Neural cell (in vitro differentiated cells): ENCODE results near the gene MINDY4.

ENCODE experiments used
- EZH2 ChIP-seq: fragments of 200-600, 300-800 bp; shearing (Covaris generic), sonication (generic); IDR thresholded peaks from 2 replicates; pipeline ENCODE4 v1.6.1; 2014; ENCODE audit warnings: antibody characterized with exemption, low read length, borderline replicate concordance, mild to moderate bottlenecking; ENCODE audit not compliant: insufficient read depth, poor library complexity, severe bottlenecking
- MXI1 ChIP-seq: fragments of 450-650 bp; conservative IDR thresholded peaks from 2 replicates; pipeline ENCODE4 v1.6.1; 2014; ENCODE audit warnings: antibody characterized with exemption, mild to moderate bottlenecking; ENCODE audit not compliant: poor library complexity, severe bottlenecking
- POLR2AphosphoS5 ChIP-seq: IDR thresholded peaks from 2 replicates; pipeline ENCODE4 v1.6.1; 2012
- RAD21 ChIP-seq: fragments of 450-650 bp; conservative IDR thresholded peaks from 2 replicates; pipeline ENCODE4 v1.6.1; 2014; ENCODE audit warnings: antibody characterized with exemption, mild to moderate bottlenecking, moderate library complexity
- TAF1 ChIP-seq: IDR thresholded peaks from 2 replicates; pipeline ENCODE4 v1.6.1; 2012; ENCODE audit warnings: low read depth
- TF ChIP-seq, protein P1 (sequence below): fragments of 450-650 bp; IDR thresholded peaks from 2 replicates; pipeline ENCODE4 v1.5.1; 2014; ENCODE audit warnings: antibody characterized with exemption, mild to moderate bottlenecking, moderate library complexity; ENCODE audit not compliant: poor library complexity, severe bottlenecking

DNA sequence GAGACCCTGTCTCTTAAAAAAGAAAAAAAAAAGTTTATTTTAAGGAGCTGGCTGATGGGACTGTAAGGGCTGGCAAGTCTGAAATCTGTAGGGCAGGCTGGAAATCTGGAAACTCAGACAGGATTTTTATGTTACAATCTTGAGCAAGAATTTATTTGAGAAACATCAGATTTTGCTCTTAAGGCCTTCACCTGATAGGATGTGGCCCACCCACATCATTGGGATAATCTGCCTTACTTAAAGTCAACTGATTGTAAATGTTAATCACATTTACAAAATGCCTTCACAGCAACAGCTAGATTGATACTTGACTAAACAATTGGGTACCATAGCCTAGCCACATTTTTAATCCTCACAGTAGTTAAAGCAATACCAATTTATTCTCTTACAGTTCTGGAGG, 11.5 kb downstream of the MINDY4 start:
- no peak for TF ChIP-seq MXI1
- TF ChIP-seq, protein P1, sequence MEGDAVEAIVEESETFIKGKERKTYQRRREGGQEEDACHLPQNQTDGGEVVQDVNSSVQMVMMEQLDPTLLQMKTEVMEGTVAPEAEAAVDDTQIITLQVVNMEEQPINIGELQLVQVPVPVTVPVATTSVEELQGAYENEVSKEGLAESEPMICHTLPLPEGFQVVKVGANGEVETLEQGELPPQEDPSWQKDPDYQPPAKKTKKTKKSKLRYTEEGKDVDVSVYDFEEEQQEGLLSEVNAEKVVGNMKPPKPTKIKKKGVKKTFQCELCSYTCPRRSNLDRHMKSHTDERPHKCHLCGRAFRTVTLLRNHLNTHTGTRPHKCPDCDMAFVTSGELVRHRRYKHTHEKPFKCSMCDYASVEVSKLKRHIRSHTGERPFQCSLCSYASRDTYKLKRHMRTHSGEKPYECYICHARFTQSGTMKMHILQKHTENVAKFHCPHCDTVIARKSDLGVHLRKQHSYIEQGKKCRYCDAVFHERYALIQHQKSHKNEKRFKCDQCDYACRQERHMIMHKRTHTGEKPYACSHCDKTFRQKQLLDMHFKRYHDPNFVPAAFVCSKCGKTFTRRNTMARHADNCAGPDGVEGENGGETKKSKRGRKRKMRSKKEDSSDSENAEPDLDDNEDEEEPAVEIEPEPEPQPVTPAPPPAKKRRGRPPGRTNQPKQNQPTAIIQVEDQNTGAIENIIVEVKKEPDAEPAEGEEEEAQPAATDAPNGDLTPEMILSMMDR = no peak
- TF ChIP-seq RAD21 = no peak
- TF ChIP-seq EZH2 = no peak
- no peak for TF ChIP-seq POLR2AphosphoS5
- no peak for TF ChIP-seq TAF1
